GM12878 (cell line): ENCODE data around the gene ABCC3. TPM values are rescaled to one million over a fixed set of nuclear protein-coding genes. Genes with fewer than 3 reads are reported as not detected.

Source experiments
- BCL11A ChIP-seq: IDR thresholded peaks from 2 replicates; pipeline ENCODE4 v1.6.1; 2011; ENCODE audit warnings: low read depth, low read length
- KLF5 ChIP-seq: fragments of 450-650 bp; IDR thresholded peaks from 2 replicates; pipeline ENCODE4 v1.6.1; 2014; ENCODE audit warnings: mild to moderate bottlenecking; ENCODE audit not compliant: partially characterized antibody
- LARP7 ChIP-seq: fragments of 450-650 bp; IDR thresholded peaks from 2 replicates; pipeline ENCODE4 v1.6.1; 2017; ENCODE audit warnings: mild to moderate bottlenecking
- RFX5 ChIP-seq: IDR thresholded peaks from 2 replicates; pipeline ENCODE4 v1.6.1; 2011; ENCODE audit warnings: low read depth, low read length, improper control_type of control experiment
- SIN3A ChIP-seq: IDR thresholded peaks from 2 replicates; pipeline ENCODE4 v1.6.1; 2012; ENCODE audit warnings: low read depth, low read length, improper control_type of control experiment
- SMARCA5 ChIP-seq: fragments of 450-650 bp; IDR thresholded peaks from 2 replicates; pipeline ENCODE4 v1.6.1; 2017; ENCODE audit warnings: mild to moderate bottlenecking
- SPI1 ChIP-seq: IDR thresholded peaks from 2 replicates; pipeline ENCODE4 v1.6.1; 2011; ENCODE audit warnings: low read depth, mild to moderate bottlenecking, low read length, moderate library complexity, borderline replicate concordance; ENCODE audit not compliant: insufficient read depth
- TCF12 ChIP-seq: IDR thresholded peaks from 2 replicates; pipeline ENCODE4 v1.6.1; 2011; ENCODE audit warnings: low read depth, mild to moderate bottlenecking, low read length
- polyA plus RNA-seq, 11 experiments: library from polyadenylated mRNA; depleted of rRNA in 4 of 11; unstranded in 6 of 11; stranded (reverse) in 5 of 11; fragments of >200 nt; fragmentation: Nextera tagmentation in 4 of 11; fragmentation: Illumina TruSeq in 1 of 11; extraction: Ambion mirVana in 4 of 11; extraction: Trizol in 1 of 11; gene quantifications; 1 replicate in 1 of 11; 2 replicates in 10 of 11; pipeline versions ENCODE4 v1.2.1 to v1.2.3, GENCODE V29; 2011 to 2016; ENCODE audit warnings: inconsistent platforms in 2 of 11, missing spikeins in 2 of 11, low read depth in 1 of 11
- total RNA-seq, 4 experiments: library from RNA; depleted of rRNA in 3 of 4; stranded (reverse); fragments of >200 nt in 3 of 4; fragmentation: Illumina TruSeq in 1 of 4; extraction: Trizol in 1 of 4; gene quantifications; 2 replicates each; pipeline versions ENCODE4 v1.2.1 to v1.2.3, GENCODE V29; 2013 to 2021
- TF ChIP-seq, protein P1 (sequence below): fragments of 450-650 bp; IDR thresholded peaks from 2 replicates; pipeline ENCODE4 v1.6.1; 2018; ENCODE audit warnings: borderline replicate concordance, mild to moderate bottlenecking; ENCODE audit not compliant: partially characterized antibody
- TF ChIP-seq, protein P2 (sequence below): IDR thresholded peaks from 2 replicates; pipeline ENCODE4 v1.6.1; 2012; ENCODE audit warnings: improper control_type of control experiment, low read depth, low read length; ENCODE audit not compliant: insufficient replicate concordance
- TF ChIP-seq, protein P3 (sequence below): IDR thresholded peaks from 2 replicates; pipeline ENCODE4 v1.6.1; 2011; ENCODE audit warnings: mild to moderate bottlenecking, low read depth, low read length, moderate library complexity; ENCODE audit not compliant: insufficient replicate concordance

Gene ABCC3
- total and polyA plus RNA-seq, 10 of the 15 experiments (the other 5 are each of a cell fraction or from before 2014, with no cell fraction given) = 0.21 to 2.3 (median 0.71) TPM; not detected in 6

DNA sequence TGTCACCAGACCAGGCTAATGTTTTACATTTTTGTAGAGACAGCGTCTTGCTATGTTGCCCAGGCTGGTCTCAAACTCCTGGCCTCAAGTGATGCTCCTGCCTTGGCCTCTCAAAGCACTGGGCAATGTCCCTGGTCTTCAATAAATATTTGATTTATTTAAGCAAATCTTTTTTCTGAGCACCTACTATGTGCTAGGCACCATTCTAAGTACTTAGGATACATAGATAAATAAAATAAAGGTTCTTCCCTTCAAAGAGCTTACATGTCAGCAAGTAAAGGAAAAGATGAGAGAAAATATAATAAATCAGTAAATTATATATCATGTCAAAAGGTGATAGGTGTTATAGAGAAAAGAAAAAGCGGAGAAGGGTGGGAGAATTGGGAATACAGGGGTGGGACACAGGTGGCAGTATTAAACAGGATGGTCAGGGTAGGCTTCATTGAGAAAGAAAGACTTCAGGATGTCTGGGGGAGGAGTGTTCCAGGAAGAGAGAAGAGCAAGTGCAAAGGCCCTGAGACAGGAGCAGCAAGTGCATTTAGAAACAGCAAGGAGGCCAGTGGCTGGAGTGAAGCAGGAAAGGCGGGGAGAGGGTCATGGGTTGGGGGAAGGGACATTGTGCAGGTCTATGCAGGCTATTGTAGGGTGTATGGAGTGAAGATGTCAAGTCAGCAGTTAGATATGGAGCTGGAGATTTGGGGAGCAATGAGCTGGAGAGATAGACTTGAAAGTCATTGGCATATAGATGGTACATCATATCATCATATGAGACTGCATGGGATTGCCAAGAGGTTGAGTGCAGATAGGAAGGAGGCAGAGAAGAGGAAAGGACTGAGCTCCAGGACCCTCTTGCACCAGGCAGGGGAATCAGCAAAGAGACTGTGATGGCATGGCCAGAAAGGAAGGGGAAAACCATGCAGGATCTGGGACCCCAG lies 11.3 kb downstream of the ABCC3 start (continued):
- TF ChIP-seq, protein P1, sequence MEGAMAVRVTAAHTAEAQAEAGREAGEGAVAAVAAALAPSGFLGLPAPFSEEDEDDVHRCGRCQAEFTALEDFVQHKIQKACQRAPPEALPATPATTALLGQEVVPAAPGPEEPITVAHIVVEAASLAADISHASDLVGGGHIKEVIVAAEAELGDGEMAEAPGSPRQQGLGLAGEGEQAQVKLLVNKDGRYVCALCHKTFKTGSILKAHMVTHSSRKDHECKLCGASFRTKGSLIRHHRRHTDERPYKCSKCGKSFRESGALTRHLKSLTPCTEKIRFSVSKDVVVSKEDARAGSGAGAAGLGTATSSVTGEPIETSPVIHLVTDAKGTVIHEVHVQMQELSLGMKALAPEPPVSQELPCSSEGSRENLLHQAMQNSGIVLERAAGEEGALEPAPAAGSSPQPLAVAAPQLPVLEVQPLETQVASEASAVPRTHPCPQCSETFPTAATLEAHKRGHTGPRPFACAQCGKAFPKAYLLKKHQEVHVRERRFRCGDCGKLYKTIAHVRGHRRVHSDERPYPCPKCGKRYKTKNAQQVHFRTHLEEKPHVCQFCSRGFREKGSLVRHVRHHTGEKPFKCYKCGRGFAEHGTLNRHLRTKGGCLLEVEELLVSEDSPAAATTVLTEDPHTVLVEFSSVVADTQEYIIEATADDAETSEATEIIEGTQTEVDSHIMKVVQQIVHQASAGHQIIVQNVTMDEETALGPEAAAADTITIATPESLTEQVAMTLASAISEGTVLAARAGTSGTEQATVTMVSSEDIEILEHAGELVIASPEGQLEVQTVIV = no peak
- TF ChIP-seq TCF12 (no peak), BCL11A (no peak), SPI1 (no peak), RFX5 (no peak), KLF5 (no peak), SIN3A (no peak), LARP7 (no peak), SMARCA5 (no peak)
- TF ChIP-seq, protein P2, sequence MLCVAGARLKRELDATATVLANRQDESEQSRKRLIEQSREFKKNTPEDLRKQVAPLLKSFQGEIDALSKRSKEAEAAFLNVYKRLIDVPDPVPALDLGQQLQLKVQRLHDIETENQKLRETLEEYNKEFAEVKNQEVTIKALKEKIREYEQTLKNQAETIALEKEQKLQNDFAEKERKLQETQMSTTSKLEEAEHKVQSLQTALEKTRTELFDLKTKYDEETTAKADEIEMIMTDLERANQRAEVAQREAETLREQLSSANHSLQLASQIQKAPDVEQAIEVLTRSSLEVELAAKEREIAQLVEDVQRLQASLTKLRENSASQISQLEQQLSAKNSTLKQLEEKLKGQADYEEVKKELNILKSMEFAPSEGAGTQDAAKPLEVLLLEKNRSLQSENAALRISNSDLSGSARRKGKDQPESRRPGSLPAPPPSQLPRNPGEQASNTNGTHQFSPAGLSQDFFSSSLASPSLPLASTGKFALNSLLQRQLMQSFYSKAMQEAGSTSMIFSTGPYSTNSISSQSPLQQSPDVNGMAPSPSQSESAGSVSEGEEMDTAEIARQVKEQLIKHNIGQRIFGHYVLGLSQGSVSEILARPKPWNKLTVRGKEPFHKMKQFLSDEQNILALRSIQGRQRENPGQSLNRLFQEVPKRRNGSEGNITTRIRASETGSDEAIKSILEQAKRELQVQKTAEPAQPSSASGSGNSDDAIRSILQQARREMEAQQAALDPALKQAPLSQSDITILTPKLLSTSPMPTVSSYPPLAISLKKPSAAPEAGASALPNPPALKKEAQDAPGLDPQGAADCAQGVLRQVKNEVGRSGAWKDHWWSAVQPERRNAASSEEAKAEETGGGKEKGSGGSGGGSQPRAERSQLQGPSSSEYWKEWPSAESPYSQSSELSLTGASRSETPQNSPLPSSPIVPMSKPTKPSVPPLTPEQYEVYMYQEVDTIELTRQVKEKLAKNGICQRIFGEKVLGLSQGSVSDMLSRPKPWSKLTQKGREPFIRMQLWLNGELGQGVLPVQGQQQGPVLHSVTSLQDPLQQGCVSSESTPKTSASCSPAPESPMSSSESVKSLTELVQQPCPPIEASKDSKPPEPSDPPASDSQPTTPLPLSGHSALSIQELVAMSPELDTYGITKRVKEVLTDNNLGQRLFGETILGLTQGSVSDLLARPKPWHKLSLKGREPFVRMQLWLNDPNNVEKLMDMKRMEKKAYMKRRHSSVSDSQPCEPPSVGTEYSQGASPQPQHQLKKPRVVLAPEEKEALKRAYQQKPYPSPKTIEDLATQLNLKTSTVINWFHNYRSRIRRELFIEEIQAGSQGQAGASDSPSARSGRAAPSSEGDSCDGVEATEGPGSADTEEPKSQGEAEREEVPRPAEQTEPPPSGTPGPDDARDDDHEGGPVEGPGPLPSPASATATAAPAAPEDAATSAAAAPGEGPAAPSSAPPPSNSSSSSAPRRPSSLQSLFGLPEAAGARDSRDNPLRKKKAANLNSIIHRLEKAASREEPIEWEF = no peak
- TF ChIP-seq, protein P3, sequence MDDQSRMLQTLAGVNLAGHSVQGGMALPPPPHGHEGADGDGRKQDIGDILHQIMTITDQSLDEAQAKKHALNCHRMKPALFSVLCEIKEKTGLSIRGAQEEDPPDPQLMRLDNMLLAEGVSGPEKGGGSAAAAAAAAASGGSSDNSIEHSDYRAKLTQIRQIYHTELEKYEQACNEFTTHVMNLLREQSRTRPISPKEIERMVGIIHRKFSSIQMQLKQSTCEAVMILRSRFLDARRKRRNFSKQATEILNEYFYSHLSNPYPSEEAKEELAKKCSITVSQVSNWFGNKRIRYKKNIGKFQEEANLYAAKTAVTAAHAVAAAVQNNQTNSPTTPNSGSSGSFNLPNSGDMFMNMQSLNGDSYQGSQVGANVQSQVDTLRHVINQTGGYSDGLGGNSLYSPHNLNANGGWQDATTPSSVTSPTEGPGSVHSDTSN = no peak
